Glutamatergic neuron (in vitro differentiated cells): ENCODE results near the gene ATOX1. TPM values are rescaled to one million over a fixed set of nuclear protein-coding genes. Genes with fewer than 3 reads are reported as not detected.

ENCODE experiments used
- DNase-seq: peaks from one replicate; pipeline ENCODE4 v3.0.0; 2022
- H3K27ac Mint-ChIP-seq: one replicate; pipeline ENCODE4 v1.8.0; 2020; ENCODE audit warnings: mild to moderate bottlenecking, mixed read lengths, inconsistent platforms; ENCODE audit not compliant: unreplicated experiment
- H3K27me3 Mint-ChIP-seq: one replicate; pipeline ENCODE4 v1.8.0; 2020; ENCODE audit warnings: mild to moderate bottlenecking, moderate library complexity, mixed read lengths, inconsistent platforms; ENCODE audit not compliant: unreplicated experiment
- H3K36me3 Mint-ChIP-seq: one replicate; pipeline ENCODE4 v1.8.0; 2020; ENCODE audit warnings: mild to moderate bottlenecking, mixed read lengths, inconsistent platforms; ENCODE audit not compliant: unreplicated experiment
- H3K4me1 Mint-ChIP-seq: one replicate; pipeline ENCODE4 v1.8.0; 2020; ENCODE audit warnings: mild to moderate bottlenecking, low read depth, mixed read lengths, inconsistent platforms; ENCODE audit not compliant: unreplicated experiment
- H3K4me3 Mint-ChIP-seq: one replicate; pipeline ENCODE4 v1.8.0; 2020; ENCODE audit warnings: mild to moderate bottlenecking, mixed read lengths, inconsistent platforms; ENCODE audit not compliant: unreplicated experiment
- H3K9me3 Mint-ChIP-seq: one replicate; pipeline ENCODE4 v1.8.0; 2020; ENCODE audit warnings: mild to moderate bottlenecking, moderate library complexity, mixed read lengths, inconsistent platforms; ENCODE audit not compliant: unreplicated experiment
- total RNA-seq: library from RNA; stranded (reverse); fragmentation: NEBNext Ultra II Directional; extraction: Animal tissue kit (Norgen Biotek cat#: 25700); gene quantifications from one replicate; pipeline ENCODE4 v1.2.1, GENCODE V29; 2021; ENCODE audit not compliant: unreplicated experiment
- TF ChIP-seq, protein P1 (sequence below): fragments of 200-600 bp; sonication (generic); IDR thresholded peaks from one replicate; pipeline ENCODE4 v1.5.0; 2021; ENCODE audit not compliant: partially characterized antibody, unreplicated experiment

Gene ATOX1
- total RNA-seq, 1 donor from 2014 or later, result 82.9 TPM

DNA sequence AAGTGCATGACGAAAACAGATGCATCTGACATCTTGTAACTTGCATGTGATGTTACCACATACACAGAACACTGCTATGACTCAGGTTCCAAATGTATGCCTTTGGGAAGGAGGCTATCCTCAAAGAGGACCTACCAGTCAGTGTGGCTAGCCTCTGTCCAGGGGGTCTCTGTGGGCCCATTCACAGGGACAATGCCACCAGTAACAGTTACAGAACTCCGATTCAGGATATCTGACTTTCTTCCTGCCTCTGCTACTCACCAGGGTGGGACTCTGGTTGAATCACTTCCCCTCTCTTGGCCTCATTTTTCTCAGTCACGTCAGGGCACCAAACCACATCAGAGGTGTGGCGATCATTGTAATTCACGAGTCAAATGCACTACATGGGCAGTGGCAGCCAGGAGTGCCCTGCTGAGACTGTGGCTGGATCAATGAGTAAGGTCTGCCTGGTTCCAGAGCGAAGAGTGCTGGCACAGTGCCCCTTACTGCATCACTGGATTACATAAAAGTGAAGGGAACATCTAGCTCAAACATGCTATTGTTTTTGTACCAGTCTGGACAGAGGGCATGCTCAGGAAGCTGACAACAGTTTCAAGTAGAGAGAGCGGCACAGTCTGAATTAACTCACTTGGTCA is 13.2 kb downstream of the ATOX1 start:
- no peak overlapping the region for H3K27ac Mint-ChIP-seq

GRCh38 chr5:151743530-151743929 is 14.9 kb downstream of the ATOX1 start:
- Mint-ChIP-seq H3K9me3 (no peaks in the 10 kb centered on the region), H3K36me3 (no peaks in the 10 kb centered on the region), H3K4me1 (peaks cover 7% of the 10 kb centered on the region), H3K4me3 (no peak overlapping the region), H3K27ac (no peak overlapping the region), H3K27me3 (no peaks in the 10 kb centered on the region)
- TF ChIP-seq, protein P1, sequence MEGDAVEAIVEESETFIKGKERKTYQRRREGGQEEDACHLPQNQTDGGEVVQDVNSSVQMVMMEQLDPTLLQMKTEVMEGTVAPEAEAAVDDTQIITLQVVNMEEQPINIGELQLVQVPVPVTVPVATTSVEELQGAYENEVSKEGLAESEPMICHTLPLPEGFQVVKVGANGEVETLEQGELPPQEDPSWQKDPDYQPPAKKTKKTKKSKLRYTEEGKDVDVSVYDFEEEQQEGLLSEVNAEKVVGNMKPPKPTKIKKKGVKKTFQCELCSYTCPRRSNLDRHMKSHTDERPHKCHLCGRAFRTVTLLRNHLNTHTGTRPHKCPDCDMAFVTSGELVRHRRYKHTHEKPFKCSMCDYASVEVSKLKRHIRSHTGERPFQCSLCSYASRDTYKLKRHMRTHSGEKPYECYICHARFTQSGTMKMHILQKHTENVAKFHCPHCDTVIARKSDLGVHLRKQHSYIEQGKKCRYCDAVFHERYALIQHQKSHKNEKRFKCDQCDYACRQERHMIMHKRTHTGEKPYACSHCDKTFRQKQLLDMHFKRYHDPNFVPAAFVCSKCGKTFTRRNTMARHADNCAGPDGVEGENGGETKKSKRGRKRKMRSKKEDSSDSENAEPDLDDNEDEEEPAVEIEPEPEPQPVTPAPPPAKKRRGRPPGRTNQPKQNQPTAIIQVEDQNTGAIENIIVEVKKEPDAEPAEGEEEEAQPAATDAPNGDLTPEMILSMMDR, result no peak
- DNase-seq, result no peak

More for the DNA sequence above, 13.2 kb downstream of the ATOX1 start:
- Mint-ChIP-seq H3K9me3 (no peaks in the 10 kb centered on the region), H3K27me3 (no peaks in the 10 kb centered on the region), H3K4me1 (peaks cover 2% of the 10 kb centered on the region), H3K4me3 (no peak overlapping the region), H3K36me3 (no peaks in the 10 kb centered on the region)
- no peak for DNase-seq
- TF ChIP-seq, protein P1, result no peak

GRCh38 chr5:151742870-151743294 is 15.5 kb downstream of the ATOX1 start:
- TF ChIP-seq, protein P1, result peak; percentile 64
- H3K4me3 Mint-ChIP-seq, result no peak overlapping the region
- no peaks in the 10 kb centered on the region for H3K36me3 Mint-ChIP-seq
- H3K27me3 Mint-ChIP-seq, result no peaks in the 10 kb centered on the region
- peak; percentile 60 for DNase-seq
- no peaks in the 10 kb centered on the region for H3K9me3 Mint-ChIP-seq
- no peak overlapping the region for H3K27ac Mint-ChIP-seq
- H3K4me1 Mint-ChIP-seq, result peaks cover 7% of the 10 kb centered on the region

DNA sequence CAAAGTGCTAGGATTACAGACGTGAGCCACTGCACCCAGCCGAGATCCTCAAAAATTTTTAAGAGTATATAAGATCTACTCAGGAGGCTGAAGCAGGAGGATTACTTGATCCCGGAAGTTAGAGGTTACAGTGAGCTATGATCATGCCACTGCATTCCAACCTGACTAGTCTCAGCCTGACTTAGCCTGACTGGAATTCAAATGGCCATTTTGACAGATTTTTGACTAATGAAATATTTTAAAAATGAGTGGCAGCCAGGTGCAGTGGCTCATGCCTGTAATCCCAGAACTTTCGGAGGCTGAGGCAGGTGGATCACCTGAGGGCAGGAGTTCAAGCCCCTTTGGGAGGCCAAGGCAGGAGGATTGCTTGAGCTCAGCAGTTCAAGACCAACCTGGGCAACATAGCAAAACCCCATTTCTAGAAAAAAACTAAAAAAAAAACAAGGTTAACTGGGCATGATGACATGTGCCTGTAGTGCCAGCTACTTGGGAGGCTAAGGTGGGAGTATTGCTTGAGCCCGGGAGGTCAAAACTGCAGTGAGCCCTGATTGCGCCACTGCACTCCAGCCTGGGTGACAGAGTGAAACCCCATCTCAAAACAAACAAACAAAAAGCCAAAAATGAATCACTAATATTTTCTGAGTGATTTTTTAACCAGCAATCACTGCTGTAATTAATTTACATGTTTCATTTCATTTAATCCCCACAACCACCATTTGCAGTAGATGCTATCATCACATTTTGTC is 16.6 kb downstream of the ATOX1 start:
- Mint-ChIP-seq H3K36me3 (no peaks in the 10 kb centered on the region), H3K27ac (no peak overlapping the region), H3K4me3 (no peak overlapping the region), H3K9me3 (no peaks in the 10 kb centered on the region), H3K4me1 (peaks cover 7% of the 10 kb centered on the region), H3K27me3 (no peaks in the 10 kb centered on the region)
- no peak for DNase-seq
- TF ChIP-seq, protein P1, result no peak

GRCh38 chr5:151740958-151741373 is 17.5 kb downstream of the ATOX1 start:
- Mint-ChIP-seq H3K4me3 (no peak overlapping the region), H3K27me3 (no peaks in the 10 kb centered on the region), H3K36me3 (no peaks in the 10 kb centered on the region), H3K27ac (no peak overlapping the region), H3K4me1 (peaks cover 7% of the 10 kb centered on the region), H3K9me3 (no peaks in the 10 kb centered on the region)
- DNase-seq, result no peak
- TF ChIP-seq, protein P1, result peak; percentile 54
